ENCODE results near the gene EAPP. TPM values are rescaled to one million over a fixed set of nuclear protein-coding genes. Genes with fewer than 3 reads are reported as not detected.
"Not testable (repeated sequence)": the region's sequence is repeated elsewhere in the genome, so short reads cannot be mapped to it uniquely, and the experiment has no call there.

Gene EAPP
- total and polyA plus RNA-seq, 12 donors: 26.2 to 85.1 (median 41.0) TPM

GRCh38 chr14:34548472-34548981 is 9.0 kb upstream of the EAPP start:
- TF ChIP-seq CTCF (IDR thresholded peaks at IDR 0.05) (no peak), POLR2A (IDR thresholded peaks at IDR 0.05) (no peak)
- Histone ChIP-seq H3K36me3 (replicated peaks in 1 of 2) (no peaks in the 10 kb centered on the region), H3K27me3 (no peaks in the 10 kb centered on the region), H3K9me3 (replicated peaks in 1 of 3) (no peaks in the 10 kb centered on the region), H3K4me3 (no peak overlapping the region), H3K4me1 (replicated peaks in 1 of 2) (no peaks in the 10 kb centered on the region), H3K27ac (no peak overlapping the region)
- 84 to 95% (median 90%) methylated on average over 14 of the region's 14 CpGs for WGBS, 4 donors
- intact Hi-C loops (cut with DNase I): no loop called here
- no peak for DNase-seq

GRCh38 chr14:34547136-34547520 is 7.6 kb upstream of the EAPP start:
- intact Hi-C loops (cut with DNase I); H3K27ac ChIP-seq: not testable (repeated sequence)
- no CpG with 5 or more reads among the region's 16 CpGs for WGBS, 4 donors

GRCh38 chr14:34546272-34547135 is 7.0 kb upstream of the EAPP start:
- H3K4me1 ChIP-seq (replicated peaks in 1 of 2); intact Hi-C loops (cut with DNase I); H3K36me3 ChIP-seq (replicated peaks in 1 of 2); H3K9me3 ChIP-seq (replicated peaks in 1 of 3); H3K27me3 ChIP-seq; H3K27ac ChIP-seq; H3K4me3 ChIP-seq; DNase-seq: not testable (repeated sequence)
- no CpG with 5 or more reads among the region's 68 CpGs for WGBS, 4 donors

More at GRCh38 chr14:34547136-34547520, 7.6 kb upstream of the EAPP start:
- not testable (repeated sequence) for H3K4me1 ChIP-seq (replicated peaks in 1 of 2); H3K4me3 ChIP-seq; H3K9me3 ChIP-seq (replicated peaks in 1 of 3); H3K36me3 ChIP-seq (replicated peaks in 1 of 2); H3K27me3 ChIP-seq; DNase-seq

- Histone ChIP-seq H3K27ac (peak overlapping the region in 4 of 5 donors; percentile 89 to 93 (median 92)), H3K4me1 (replicated peaks in 1 of 2) (peaks cover 17 to 20% of the 10 kb centered on the region in 2 donors), H3K36me3 (replicated peaks in 1 of 2) (peaks cover 0 to 12% of the 10 kb centered on the region in 2 donors), H3K4me3 (peak overlapping the region in 3 of 4 donors; percentile 33 to 93 (median 72))
- H3K9me3 ChIP-seq (replicated peaks in 1 of 3); intact Hi-C loops (cut with DNase I); DNase-seq; H3K27me3 ChIP-seq: not testable (repeated sequence)
- WGBS, 4 donors: 86 to 89% (median 88%) methylated on average over 13 to 15 of the region's 19 CpGs
These were observed 919 bp upstream of the EAPP start for GRCh38 chr14:34540181-34541059.

GRCh38 chr14:34538871-34539406 is 562 bp downstream of the EAPP start:
- Histone ChIP-seq H3K27ac (peak overlapping the region; percentile 15 to 93 (median 91)), H3K9me3 (replicated peaks in 1 of 3) (no peaks in the 10 kb centered on the region), H3K36me3 (replicated peaks in 1 of 2) (peaks cover 0 to 25% of the 10 kb centered on the region in 2 donors), H3K4me1 (replicated peaks in 1 of 2) (peaks cover 17 to 20% of the 10 kb centered on the region in 2 donors), H3K4me3 (peak overlapping the region; percentile 12 to 93 (median 52)), H3K27me3 (no peaks in the 10 kb centered on the region)
- no peak for DNase-seq
- intact Hi-C loops (cut with DNase I): no loop called here
- WGBS, 4 donors: 1% methylated on average over 8 to 15 of the region's 15 CpGs
- no peak for TF ChIP-seq CTCF (IDR thresholded peaks at IDR 0.05)
- TF ChIP-seq POLR2A (IDR thresholded peaks at IDR 0.05): no peak

GRCh38 chr14:34538096-34538495 is 1.4 kb downstream of the EAPP start:
- peak overlapping the region in 2 of 4 donors; percentile 72 to 93 for H3K4me3 ChIP-seq
- 46 to 66% (median 51%) methylated on average over 6 of the region's 6 CpGs for WGBS, 4 donors
- H3K9me3 ChIP-seq (replicated peaks in 1 of 3); H3K27me3 ChIP-seq; intact Hi-C loops (cut with DNase I); H3K27ac ChIP-seq; DNase-seq: not testable (repeated sequence)
- peaks cover 0 to 33% of the 10 kb centered on the region in 2 donors for H3K36me3 ChIP-seq (replicated peaks in 1 of 2)
- peaks cover 17 to 20% of the 10 kb centered on the region in 2 donors for H3K4me1 ChIP-seq (replicated peaks in 1 of 2)
